HG03565 (cell line): ENCODE data around the gene HTRA1.

Experiments used
- ATAC-seq: cut with Tn5 transposase; IDR thresholded peaks from one replicate; pipeline ENCODE4 v1.9.1; 2021; ENCODE audit warnings: mild to moderate bottlenecking, moderate library complexity; ENCODE audit not compliant: unreplicated experiment

The HTRA1 gene

DNA sequence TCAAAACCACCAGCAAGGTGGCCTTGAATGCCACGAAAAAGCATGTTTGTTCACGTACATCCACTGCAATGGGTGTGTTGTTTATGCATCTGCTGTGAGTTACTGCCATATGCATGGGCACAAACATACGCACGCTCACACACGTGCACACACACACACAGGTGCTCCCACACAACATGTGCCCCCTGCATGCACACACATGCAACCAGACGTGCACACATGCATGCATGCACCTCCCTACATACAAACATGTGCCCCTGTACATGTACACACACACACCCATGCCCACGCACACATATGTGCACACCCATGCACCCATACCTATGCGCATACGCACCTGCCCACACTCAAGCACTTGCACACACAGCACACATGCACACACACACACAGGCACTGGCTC is 89.1 kb downstream of the HTRA1 start:
- ATAC-seq = no peak

DNA sequence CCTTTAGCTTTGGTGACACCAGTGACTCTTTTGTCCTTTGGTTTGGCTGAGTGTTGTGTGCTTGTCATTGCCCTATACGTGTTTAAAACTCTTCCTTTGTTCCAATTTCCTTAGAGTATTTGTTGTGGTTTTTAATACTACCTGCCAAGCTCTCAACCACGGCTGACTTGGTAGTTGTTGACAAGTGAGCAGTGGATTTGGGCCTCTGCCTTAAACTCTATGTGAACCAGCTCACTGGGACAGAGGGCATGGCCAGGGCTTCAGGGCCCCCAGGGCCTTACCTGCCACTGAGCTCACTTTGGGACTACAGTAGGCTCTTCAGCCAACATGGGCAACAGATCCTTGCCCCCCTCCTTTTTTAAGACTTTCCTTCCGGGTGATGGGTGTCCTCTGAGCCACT is 89.6 kb downstream of the HTRA1 start:
- ATAC-seq = no peak

DNA sequence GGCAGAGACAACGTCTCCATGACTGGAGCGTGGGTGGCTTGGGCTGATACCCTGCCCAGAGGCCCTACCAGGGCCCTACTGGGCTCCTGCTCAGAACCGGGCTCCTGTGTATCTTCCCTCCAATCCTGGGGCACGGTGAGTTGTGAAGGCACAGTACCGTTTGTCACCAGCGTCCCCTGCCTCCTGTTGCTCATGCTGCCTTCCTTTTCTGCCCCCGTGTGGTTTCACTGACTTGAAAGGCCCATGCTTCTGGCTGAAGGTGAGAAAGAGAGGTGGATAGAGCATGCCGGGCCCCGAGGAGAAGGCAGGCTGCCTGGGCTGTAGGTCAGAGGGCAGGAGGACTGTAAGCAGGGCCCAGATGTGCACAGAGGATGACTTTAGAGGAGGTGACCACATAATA is 90.1 kb downstream of the HTRA1 start:
- no peak for ATAC-seq

DNA sequence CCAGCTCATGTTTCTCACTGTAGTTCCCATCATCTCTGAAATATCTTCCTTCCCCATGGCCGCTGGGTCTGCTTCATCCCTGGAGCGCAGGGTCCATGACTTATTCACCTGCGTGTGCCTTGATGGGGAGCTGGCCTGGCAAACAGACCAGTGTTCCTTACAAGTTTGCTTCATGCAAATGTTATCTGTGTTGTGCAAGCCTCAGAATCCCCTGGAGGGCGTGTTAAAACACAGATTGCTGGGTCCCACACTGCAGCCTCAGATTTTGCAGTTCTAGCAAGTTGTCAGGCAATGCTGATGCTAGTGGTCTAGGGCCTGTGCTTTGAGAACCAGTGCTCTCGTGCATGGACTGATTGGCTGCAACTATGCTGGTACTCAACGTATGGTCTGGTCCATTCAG is 92.0 kb downstream of the HTRA1 start:
- ATAC-seq = no peak

DNA sequence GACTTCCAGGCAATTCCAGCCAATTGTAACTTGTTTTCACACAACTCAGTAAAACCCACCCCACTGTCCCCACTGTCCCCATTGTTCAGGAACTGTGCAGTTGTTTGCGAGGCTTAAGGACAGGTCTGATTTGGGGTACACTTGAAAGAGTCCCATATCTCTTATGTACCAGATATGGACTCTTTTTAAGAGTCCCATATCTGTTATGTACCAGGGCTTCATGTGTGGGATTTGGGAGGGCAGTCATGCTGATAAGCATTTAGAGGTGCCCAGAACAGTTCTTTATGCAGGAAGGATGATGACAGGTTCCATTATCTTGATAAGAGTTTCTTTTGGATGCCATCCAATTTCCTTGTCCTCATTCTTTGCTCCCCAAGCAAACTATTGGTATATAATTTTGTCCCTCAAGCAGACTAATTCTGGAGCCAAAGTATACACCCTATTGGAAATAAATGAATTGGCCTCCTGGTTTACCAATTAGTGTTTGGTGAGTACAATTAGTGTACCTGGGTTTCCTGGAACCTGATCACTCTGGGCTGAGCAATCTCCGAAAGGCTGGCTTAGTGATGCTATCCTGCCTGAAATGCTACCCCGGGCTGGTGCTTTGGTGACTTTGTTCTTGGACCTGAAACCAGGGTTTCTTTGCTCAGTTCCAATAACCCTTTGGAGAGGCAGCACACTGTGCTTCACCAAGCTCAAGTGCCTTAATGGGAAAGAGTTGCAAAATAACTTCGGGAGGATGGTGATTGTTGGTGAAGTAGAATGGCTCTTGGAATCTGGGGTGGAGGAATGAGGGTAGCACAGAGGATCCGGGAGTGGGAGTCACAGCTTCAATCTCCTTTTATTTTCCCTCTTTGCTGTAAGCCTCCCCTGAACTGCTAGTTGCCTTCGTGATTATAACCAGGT is 93.0 kb downstream of the HTRA1 start:
- ATAC-seq = no peak

DNA sequence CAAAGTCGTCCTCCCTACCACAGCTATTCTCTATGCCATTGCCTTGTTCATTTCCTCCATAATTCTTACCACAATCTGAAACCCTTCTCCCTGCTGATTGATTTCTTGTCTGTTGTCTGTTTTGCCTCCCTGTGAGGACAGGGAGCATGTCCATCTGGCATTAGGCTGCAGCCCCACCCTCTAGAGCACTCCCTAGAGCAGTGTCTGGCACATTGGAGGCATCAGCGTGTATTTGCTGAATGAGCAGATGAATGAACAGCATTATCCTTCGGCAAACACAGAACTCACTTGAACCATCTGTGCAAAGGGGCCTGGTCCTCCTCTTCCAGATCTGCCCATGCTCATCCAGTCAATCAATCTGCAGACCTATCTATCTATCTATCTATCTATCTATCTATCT is 94.1 kb downstream of the HTRA1 start:
- ATAC-seq = no peak

DNA sequence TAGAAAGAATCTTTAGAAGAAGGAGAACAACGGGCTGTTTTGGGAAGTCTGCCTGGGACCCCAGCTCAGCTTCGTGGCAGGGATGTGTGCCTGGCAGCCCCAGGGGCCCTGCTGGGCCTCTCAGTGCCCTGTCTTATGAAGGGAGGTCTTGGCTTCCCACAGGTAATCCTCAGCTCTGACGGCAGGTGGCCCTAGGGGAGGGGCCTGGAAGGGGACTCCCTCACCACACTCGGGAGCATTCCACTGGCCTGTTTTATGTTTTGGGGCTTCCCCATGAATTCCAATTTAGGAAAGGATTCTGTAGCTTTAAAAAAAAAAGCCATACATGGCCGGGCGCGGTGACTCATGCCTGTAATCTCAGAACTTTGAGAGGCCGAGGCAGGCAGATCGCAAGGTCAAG is 96.2 kb downstream of the HTRA1 start:
- no peak for ATAC-seq

DNA sequence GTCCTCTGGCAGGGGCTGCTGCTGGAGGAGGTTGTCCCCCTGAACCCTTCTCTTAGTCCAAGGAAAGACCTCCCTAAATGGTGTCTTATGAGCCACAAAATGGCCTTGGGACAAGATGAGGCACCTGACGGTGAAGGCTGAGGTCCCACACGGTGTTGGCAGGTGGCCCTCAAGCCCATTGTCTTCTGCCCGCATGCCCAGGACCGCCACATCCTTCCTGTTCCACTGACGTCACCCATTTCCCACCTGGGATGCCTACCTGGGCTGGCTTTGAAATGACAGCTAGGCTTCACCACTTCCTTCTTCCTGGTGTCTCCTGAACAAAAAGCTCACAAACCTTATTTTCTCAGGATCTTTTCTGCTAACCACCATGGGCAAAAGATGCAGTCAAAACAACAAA is 97.1 kb downstream of the HTRA1 start:
- ATAC-seq = no peak

DNA sequence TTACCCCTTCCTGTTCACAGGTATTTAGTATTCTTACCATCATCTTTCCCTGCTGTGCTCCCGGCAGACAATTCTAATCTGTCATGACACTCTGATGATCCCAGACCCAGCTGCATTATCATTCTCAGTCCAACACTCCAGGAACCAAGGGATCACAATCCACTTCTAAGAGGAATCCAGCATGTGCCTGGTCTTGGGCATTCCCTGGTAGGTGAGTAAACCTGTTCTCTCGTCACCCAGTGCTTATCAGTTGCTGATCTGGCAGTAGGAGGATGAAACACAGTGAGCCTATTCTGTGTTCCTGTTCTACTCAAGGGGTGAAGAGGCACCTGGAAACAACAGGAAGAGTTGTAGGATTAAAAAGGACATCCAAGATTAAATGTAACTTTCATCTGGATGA is 97.9 kb downstream of the HTRA1 start:
- ATAC-seq = no peak

DNA sequence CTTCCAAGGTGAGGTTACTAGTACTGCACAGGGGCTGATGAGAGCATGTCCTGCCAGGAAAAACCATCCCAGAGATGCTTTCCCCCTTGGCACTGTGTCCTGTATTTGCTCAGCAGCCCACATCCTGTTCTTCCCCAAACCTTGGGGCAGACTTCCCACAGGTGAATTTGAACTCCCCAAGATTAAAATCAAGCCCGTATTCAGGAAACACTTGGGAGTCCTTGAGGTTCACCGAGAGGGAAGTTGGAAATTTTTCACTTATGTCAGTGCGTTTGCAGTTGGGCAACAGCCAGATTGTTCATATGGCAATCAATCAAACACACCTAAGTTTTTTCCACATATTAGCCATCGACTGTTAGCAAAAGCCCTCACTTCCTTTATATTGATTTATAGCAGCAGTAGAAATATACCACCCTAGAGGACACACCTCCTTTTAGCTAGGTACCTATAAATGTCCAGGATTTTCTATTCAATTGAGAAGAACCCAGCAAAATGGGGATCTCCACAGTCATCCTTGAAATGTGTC is 99.0 kb downstream of the HTRA1 start, which contains the start of gene DMBT1:
DMBT1 (plus strand) TSS at position 476 of the 526 bp plus-strand sequence; CDS start at position 493, 17 bp downstream.
- no peak for ATAC-seq

DNA sequence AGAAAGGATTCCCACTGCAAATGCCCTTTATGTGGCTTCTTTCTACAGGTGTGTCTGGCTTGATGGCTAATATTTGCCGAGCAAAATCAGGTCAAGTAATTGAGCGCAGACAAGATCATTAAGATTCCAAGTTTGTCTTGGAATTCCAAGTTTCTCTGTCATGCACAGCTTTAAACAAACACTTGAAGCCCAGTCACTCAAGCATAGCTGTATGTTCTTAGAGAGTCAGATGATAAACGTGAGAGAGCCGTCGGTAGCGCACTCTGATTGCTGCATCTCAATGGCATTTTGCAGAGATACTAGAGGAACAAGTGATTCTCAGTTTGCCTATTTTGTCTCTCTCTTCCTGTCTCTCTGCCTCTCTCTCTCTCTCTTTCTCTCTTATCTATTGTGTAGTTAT is 99.9 kb downstream of the HTRA1 start:
- no peak for ATAC-seq

DNA sequence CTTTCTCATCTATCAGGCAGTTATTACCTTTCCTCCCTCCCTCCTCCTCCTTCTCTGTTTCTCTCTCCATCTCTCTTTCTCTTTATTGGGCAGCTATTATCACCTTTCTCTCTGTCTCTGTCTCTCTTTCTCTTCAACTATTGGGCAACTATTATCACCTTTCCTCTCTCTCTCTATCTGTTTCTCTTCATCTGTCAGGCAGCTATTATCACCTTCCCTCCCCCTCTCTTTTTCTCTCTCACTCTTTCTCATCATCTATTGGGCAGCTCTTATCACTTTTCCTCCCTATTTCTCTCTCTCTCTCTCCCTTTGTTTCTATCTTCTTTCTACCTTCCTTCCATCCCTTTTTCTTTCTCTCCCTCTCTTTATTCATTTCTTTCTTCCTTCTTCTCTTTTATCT is 100.4 kb downstream of the HTRA1 start:
- no peak for ATAC-seq
